NCI-H146 treated with DMSO at 0.1 percent for 48 hours (cell line): ENCODE data around the gene C3orf20.
"Not testable (repeated sequence)": the region's sequence is repeated elsewhere in the genome, so short reads cannot be mapped to it uniquely, and the experiment has no call there.

Source experiments
- DNase-seq: peaks from one replicate; lab custom pipeline; 2025; ENCODE audit not compliant: unreplicated experiment; lab: John Stamatoyannopoulos, UW

Gene C3orf20

GRCh38 chr3:14793858-14794234 lies 118.9 kb downstream of the C3orf20 start:
- no peak for DNase-seq

- DNase-seq, result no peak
Observed at GRCh38 chr3:14794435-14794834, 119.5 kb downstream of the C3orf20 start.

GRCh38 chr3:14795996-14796395 lies 121.1 kb downstream of the C3orf20 start:
- no peak for DNase-seq

- DNase-seq, result no peak
Observed at GRCh38 chr3:14796403-14797077, 121.6 kb downstream of the C3orf20 start.

GRCh38 chr3:14797731-14798130 lies 122.8 kb downstream of the C3orf20 start:
- DNase-seq, result no peak

GRCh38 chr3:14798231-14798630 lies 123.3 kb downstream of the C3orf20 start:
- DNase-seq, result no peak

- DNase-seq, result no peak
Observed at GRCh38 chr3:14799146-14799545, 124.2 kb downstream of the C3orf20 start.

GRCh38 chr3:14801031-14801430 lies 126.1 kb downstream of the C3orf20 start:
- DNase-seq, result no peak

- no peak for DNase-seq
Observed at GRCh38 chr3:14801668-14802380, 126.9 kb downstream of the C3orf20 start.

- no peak for DNase-seq
Observed at GRCh38 chr3:14802381-14802731, 127.4 kb downstream of the C3orf20 start.

GRCh38 chr3:14803101-14803980 lies 128.4 kb downstream of the C3orf20 start:
- DNase-seq, result no peak

- DNase-seq, result no peak
Observed at GRCh38 chr3:14803981-14804834, 129.3 kb downstream of the C3orf20 start.

GRCh38 chr3:14804835-14805780 lies 130.2 kb downstream of the C3orf20 start:
- DNase-seq, result no peak

GRCh38 chr3:14805961-14806537 lies 131.1 kb downstream of the C3orf20 start:
- DNase-seq, result no peak

GRCh38 chr3:14806641-14807263 lies 131.8 kb downstream of the C3orf20 start:
- DNase-seq, result no peak

GRCh38 chr3:14808025-14808424 lies 133.1 kb downstream of the C3orf20 start:
- no peak for DNase-seq

GRCh38 chr3:14808502-14809266 lies 133.7 kb downstream of the C3orf20 start:
- DNase-seq, result no peak

GRCh38 chr3:14809611-14810010 lies 134.7 kb downstream of the C3orf20 start:
- DNase-seq, result not testable (repeated sequence)
